Measurements from ENCODE around the gene TTC7B.

TTC7B gene

DNA sequence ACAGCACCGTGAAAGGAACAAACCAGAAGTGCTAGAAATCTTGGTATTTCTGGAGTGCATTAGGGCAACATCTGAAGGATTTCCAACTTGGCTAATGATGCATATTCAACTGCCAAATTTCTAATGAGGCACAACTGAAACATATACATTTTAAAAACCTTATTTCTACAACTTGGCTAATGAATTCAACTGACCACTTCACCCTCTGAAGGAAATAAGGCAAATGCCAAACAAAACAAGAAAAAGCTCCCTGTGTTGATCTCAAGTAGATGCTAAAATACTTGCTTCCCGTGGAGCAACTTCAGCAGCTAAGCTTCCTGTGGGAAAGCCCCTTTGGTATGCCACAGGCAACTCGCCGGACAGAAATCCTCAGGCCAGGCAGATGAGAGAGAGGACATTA is 167.1 kb downstream of the TTC7B start:
- TF ChIP-seq ZFX (IDR thresholded peaks at IDR 0.05), result no peak
- TF ChIP-seq CTCF (conservative IDR thresholded peaks at IDR 0.05), result no peak
- no peak overlapping the region for H3K27ac ChIP-seq

DNA sequence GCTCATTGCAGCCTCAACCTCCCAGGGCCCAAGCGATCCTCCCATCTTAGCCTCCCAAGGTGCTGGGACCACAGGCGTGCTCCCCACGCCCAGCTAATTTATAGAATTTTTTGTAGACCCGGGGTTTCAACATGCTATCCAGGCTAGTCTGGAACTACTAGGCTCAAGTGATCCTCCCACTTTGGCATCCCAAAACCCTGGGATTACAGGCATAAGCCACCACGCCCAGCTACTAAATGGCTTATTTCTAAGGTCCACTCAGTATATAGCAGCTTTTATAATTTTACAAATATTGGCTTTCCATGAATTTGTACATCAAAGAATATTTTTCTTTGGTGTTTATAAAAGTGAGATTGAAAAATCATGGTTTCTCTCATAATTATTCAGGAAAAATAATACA is 167.8 kb downstream of the TTC7B start:
- TF ChIP-seq CTCF (conservative IDR thresholded peaks at IDR 0.05) (no peak), ZFX (IDR thresholded peaks at IDR 0.05) (no peak)
- H3K27ac ChIP-seq, result no peak overlapping the region

GRCh38 chr14:90647473-90648005 is 168.7 kb downstream of the TTC7B start:
- no peak overlapping the region for H3K27ac ChIP-seq
- no peak for TF ChIP-seq CTCF (conservative IDR thresholded peaks at IDR 0.05)

DNA sequence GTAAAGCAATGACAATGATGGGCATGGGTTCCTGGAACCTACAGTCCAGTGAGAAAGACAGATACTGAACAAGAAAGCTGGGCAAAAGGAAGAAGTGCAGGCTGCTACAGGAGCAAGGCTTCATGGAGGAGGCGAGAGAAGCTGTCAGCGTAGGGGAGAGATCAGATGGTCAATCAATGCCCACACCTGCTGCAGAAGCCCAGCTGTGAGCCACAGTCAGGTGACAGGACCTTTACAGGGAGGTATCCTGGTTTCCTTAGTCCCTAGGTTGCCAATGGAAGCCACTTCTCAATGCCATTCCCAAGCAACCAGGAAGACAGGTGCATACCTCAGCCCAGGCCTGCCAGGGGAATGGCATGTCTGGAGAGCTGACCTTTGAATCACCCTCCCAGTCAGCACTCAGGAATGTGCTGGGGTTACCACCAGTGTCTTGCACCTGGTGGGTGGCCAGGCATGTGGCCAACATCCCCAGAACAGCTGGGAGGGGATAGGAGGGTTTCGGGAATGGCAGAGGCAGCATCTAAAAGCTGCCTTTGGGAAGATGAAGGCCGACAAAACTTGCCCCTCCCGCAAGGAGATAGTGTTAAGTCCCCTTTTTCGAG is 170.3 kb downstream of the TTC7B start:
- no peak overlapping the region for H3K27ac ChIP-seq

GRCh38 chr14:90644882-90645281 is 171.3 kb downstream of the TTC7B start:
- TF ChIP-seq ZFX (IDR thresholded peaks at IDR 0.05) (no peak), CTCF (conservative IDR thresholded peaks at IDR 0.05) (no peak)
- H3K27ac ChIP-seq, result no peak overlapping the region

More for the DNA sequence above, 170.3 kb downstream of the TTC7B start:
- no peak for TF ChIP-seq CTCF (conservative IDR thresholded peaks at IDR 0.05)

- TF ChIP-seq ZFX (IDR thresholded peaks at IDR 0.05), result no peak
- TF ChIP-seq CTCF (conservative IDR thresholded peaks at IDR 0.05), result no peak
- H3K27ac ChIP-seq, result no peak overlapping the region
Observed at GRCh38 chr14:90643982-90644670, 172.1 kb downstream of the TTC7B start.

DNA sequence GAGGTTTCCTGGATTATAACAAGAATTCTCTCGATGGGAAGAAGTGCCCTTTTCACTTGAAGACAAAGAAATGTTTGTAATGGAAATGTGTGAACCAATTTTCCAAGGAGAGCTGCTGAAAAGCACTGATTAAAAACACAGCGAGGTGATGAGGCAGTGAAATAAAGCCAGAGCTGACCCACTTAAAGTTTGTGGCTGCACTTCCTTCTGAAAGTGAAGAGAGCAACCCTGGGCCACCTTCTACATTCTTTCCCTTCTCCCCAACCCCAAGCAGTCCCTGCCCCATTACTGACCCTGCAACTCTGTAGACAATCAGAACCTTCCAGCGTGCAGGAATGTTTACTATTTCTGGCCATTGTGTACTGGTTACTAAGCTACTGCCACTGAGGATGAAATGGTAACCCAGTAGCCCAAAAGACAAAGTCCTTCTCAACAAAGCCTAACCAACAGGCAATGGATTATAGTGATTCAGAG is 173.9 kb downstream of the TTC7B start:
- TF ChIP-seq CTCF (conservative IDR thresholded peaks at IDR 0.05), result no peak
- no peak for TF ChIP-seq ZFX (IDR thresholded peaks at IDR 0.05)
- no peak overlapping the region for H3K27ac ChIP-seq

Data from C4-2B (cell line).